ENCODE measurements around the gene ENAH.

Gene ENAH

DNA sequence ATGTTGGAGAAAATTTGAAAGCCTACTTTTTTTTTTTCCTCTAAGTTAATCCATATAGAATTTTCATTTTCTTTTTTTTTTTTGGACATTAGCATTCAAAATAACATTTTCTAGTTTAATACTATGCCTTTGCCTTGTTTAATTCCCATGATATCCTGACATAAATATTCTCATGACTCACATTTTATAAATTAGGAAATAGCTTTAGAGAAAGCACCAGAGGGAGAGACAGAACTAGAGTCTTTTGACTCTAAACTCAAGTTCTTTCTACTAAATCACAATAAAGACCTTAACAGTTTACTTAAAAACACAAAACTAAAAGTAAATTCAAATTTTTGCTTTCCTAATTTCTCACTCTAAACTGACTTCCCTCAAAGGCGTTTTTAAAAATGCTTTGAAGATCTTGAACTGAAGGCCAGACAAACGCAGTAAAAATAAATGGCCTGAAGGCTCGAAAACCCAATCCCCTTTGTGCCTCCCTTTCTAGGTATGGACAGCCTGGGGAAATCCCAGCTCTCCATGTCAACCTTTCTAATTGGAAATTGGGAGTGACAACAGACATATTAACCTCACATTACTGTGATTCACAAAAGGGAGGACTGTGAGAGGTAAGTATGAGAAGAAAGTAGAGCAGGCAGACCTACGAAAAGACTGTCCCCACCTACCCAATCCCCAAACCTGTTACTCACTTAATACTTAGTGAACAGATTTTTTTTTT is 104.6 kb downstream of the ENAH start:
- no peak overlapping the region for H2AFZ ChIP-seq (ENCODE audit: low read depth, low read length)
- H3K4me3 ChIP-seq (ENCODE audit: low read length): no peak overlapping the region
- no peaks in the 10 kb centered on the region for H3K9me3 ChIP-seq (ENCODE audit: low read length)
- peaks cover 17% of the 10 kb centered on the region for H3K4me1 ChIP-seq (ENCODE audit: insufficient read depth, low read length)
- H3K27me3 ChIP-seq (ENCODE audit: insufficient read depth, low read length): no peaks in the 10 kb centered on the region
- H3K36me3 ChIP-seq (ENCODE audit: insufficient read depth, low read length): peaks cover 21% of the 10 kb centered on the region

GRCh38 chr1:225545649-225546048 is 107.3 kb downstream of the ENAH start:
- H3K36me3 ChIP-seq (ENCODE audit: insufficient read depth, low read length): peaks cover 15% of the 10 kb centered on the region

DNA sequence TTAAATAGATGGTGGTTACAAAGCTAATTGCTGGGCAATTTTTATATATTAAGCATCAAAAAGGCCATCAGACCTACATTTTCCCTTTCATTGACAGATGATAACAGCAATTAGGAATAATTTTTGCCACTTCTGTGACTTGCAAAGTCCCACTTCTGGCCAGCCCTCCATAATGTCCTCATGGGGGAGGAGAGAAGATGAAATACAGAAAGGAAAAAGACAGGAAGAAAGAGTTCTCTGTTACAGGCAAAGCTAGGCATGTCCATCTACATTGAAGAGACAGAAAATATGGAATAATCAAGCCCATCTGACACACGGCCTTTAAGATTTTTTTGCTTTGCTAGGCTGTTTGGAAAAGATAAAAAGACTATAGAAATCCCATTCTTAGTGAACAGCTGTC is 108.0 kb downstream of the ENAH start:
- H3K9me3 ChIP-seq (ENCODE audit: low read length): no peaks in the 10 kb centered on the region
- no peak overlapping the region for H2AFZ ChIP-seq (ENCODE audit: low read depth, low read length)
- H3K4me1 ChIP-seq (ENCODE audit: insufficient read depth, low read length): peaks cover 22% of the 10 kb centered on the region
- H3K27me3 ChIP-seq (ENCODE audit: insufficient read depth, low read length): no peaks in the 10 kb centered on the region
- H3K4me3 ChIP-seq (ENCODE audit: low read length): no peak overlapping the region
- peaks cover 13% of the 10 kb centered on the region for H3K36me3 ChIP-seq (ENCODE audit: insufficient read depth, low read length)

More at GRCh38 chr1:225545649-225546048, 107.3 kb downstream of the ENAH start:
- H2AFZ ChIP-seq (ENCODE audit: low read depth, low read length): no peak overlapping the region
- peaks cover 22% of the 10 kb centered on the region for H3K4me1 ChIP-seq (ENCODE audit: insufficient read depth, low read length)
- H3K9me3 ChIP-seq (ENCODE audit: low read length): no peaks in the 10 kb centered on the region
- H3K4me3 ChIP-seq (ENCODE audit: low read length): no peak overlapping the region
- H3K27me3 ChIP-seq (ENCODE audit: insufficient read depth, low read length): no peaks in the 10 kb centered on the region

GRCh38 chr1:225544263-225544662 is 108.7 kb downstream of the ENAH start:
- Histone ChIP-seq H3K36me3 (ENCODE audit: insufficient read depth, low read length) (peaks cover 9% of the 10 kb centered on the region), H3K4me1 (ENCODE audit: insufficient read depth, low read length) (peaks cover 22% of the 10 kb centered on the region), H2AFZ (ENCODE audit: low read depth, low read length) (no peak overlapping the region), H3K27me3 (ENCODE audit: insufficient read depth, low read length) (no peaks in the 10 kb centered on the region), H3K9me3 (ENCODE audit: low read length) (no peaks in the 10 kb centered on the region), H3K4me3 (ENCODE audit: low read length) (no peak overlapping the region)

DNA sequence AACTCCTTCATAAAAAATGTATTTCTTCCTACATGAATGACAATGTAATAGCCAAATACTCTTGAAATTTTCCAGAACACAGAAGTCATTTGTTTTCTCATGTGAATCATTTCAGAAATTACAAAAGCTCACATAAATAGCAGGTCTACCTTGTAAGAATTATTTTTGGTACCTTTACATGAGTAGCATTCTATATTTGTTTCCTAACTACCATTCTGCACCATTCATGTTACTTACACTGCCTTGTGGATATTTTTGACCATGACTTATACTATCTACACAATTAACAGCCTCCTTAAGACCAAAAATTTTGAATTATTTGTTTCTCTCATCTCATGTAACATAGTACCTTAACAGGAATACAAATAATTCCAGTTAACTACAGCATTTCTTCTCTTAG is 109.6 kb downstream of the ENAH start:
- H3K27me3 ChIP-seq (ENCODE audit: insufficient read depth, low read length): no peaks in the 10 kb centered on the region
- no peaks in the 10 kb centered on the region for H3K9me3 ChIP-seq (ENCODE audit: low read length)
- no peak overlapping the region for H3K4me3 ChIP-seq (ENCODE audit: low read length)
- H3K36me3 ChIP-seq (ENCODE audit: insufficient read depth, low read length): peaks cover 6% of the 10 kb centered on the region
- H2AFZ ChIP-seq (ENCODE audit: low read depth, low read length): no peak overlapping the region
- H3K4me1 ChIP-seq (ENCODE audit: insufficient read depth, low read length): peaks cover 22% of the 10 kb centered on the region

DNA sequence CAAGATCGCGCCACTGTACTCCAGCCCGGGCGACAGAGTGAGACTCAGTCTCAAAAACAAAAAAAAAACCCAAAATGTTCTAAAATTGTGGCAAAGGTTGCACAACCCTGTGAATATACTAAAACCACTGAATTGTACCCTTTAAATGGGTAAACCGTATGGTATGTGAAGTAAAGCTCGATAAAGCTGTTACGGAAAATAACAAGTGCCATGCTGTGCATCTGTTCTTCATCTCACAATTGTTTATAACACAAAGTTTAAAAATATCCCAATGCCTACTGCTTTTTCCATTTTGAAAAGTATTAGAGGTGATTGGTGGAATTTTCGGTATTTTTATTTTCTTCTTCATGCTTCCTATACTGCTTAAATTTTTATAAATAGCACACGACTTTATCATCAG is 111.5 kb downstream of the ENAH start:
- Histone ChIP-seq H3K4me1 (ENCODE audit: insufficient read depth, low read length) (peaks cover 22% of the 10 kb centered on the region), H3K27me3 (ENCODE audit: insufficient read depth, low read length) (no peaks in the 10 kb centered on the region), H3K9me3 (ENCODE audit: low read length) (no peaks in the 10 kb centered on the region), H2AFZ (ENCODE audit: low read depth, low read length) (no peak overlapping the region), H3K4me3 (ENCODE audit: low read length) (no peak overlapping the region), H3K36me3 (ENCODE audit: insufficient read depth, low read length) (no peaks in the 10 kb centered on the region)

- H3K9me3 ChIP-seq (ENCODE audit: low read length): no peaks in the 10 kb centered on the region
- no peak overlapping the region for H2AFZ ChIP-seq (ENCODE audit: low read depth, low read length)
- H3K36me3 ChIP-seq (ENCODE audit: insufficient read depth, low read length): no peaks in the 10 kb centered on the region
- no peaks in the 10 kb centered on the region for H3K27me3 ChIP-seq (ENCODE audit: insufficient read depth, low read length)
- peaks cover 15% of the 10 kb centered on the region for H3K4me1 ChIP-seq (ENCODE audit: insufficient read depth, low read length)
- H3K4me3 ChIP-seq (ENCODE audit: low read length): no peak overlapping the region
These were observed 113.3 kb downstream of the ENAH start for GRCh38 chr1:225539575-225539974.

DNA sequence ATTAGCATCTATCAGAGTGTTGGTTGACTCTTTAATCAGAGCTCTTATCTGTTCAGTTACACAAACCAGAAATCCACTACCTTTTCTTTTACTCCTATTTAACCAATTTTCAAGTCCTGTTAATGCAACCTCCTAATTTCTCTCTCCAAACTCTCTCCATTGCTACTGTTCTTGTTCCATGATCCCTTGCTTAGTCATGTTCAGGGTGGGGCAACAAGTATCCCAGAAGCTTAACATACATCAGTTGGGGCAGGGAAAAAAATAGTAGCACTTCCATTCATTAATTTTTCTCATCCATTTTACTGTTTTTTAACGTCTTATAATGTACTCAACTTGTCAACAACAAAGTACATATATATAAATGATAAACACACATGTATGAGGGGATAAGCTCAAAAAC is 113.9 kb downstream of the ENAH start:
- peaks cover 14% of the 10 kb centered on the region for H3K4me1 ChIP-seq (ENCODE audit: insufficient read depth, low read length)
- H3K9me3 ChIP-seq (ENCODE audit: low read length): no peaks in the 10 kb centered on the region
- H3K4me3 ChIP-seq (ENCODE audit: low read length): no peak overlapping the region
- no peaks in the 10 kb centered on the region for H3K36me3 ChIP-seq (ENCODE audit: insufficient read depth, low read length)
- H3K27me3 ChIP-seq (ENCODE audit: insufficient read depth, low read length): no peaks in the 10 kb centered on the region
- H2AFZ ChIP-seq (ENCODE audit: low read depth, low read length): no peak overlapping the region

- H3K4me3 ChIP-seq (ENCODE audit: low read length): no peak overlapping the region
- H3K9me3 ChIP-seq (ENCODE audit: low read length): no peaks in the 10 kb centered on the region
- peaks cover 27% of the 10 kb centered on the region for H3K4me1 ChIP-seq (ENCODE audit: insufficient read depth, low read length)
- H2AFZ ChIP-seq (ENCODE audit: low read depth, low read length): no peak overlapping the region
- no peaks in the 10 kb centered on the region for H3K36me3 ChIP-seq (ENCODE audit: insufficient read depth, low read length)
- no peaks in the 10 kb centered on the region for H3K27me3 ChIP-seq (ENCODE audit: insufficient read depth, low read length)
These were observed 115.2 kb downstream of the ENAH start for GRCh38 chr1:225537554-225538251.

- Histone ChIP-seq H3K27me3 (ENCODE audit: insufficient read depth, low read length) (no peaks in the 10 kb centered on the region), H3K36me3 (ENCODE audit: insufficient read depth, low read length) (no peaks in the 10 kb centered on the region), H3K9me3 (ENCODE audit: low read length) (no peaks in the 10 kb centered on the region), H2AFZ (ENCODE audit: low read depth, low read length) (no peak overlapping the region), H3K4me1 (ENCODE audit: insufficient read depth, low read length) (peaks cover 26% of the 10 kb centered on the region), H3K4me3 (ENCODE audit: low read length) (no peak overlapping the region)
These were observed 117.6 kb downstream of the ENAH start for GRCh38 chr1:225535280-225535679.

DNA sequence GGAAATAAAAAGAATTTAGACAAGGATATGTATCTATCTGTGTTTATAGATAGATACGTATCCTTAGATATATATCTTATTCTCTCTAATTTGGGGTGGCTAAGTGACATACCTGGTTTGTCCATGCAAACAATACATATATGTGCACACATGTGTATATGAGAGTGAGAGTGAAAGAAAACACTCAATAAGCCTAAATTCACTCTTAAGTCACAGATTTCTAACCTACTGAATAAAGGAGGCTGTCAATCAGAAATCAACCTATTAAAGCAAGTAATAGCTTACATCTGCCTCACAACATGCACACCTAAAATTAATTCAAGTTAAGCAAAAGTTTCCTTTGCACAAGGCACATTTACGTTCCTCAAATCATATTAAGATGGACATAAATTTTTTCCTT is 118.2 kb downstream of the ENAH start:
- Histone ChIP-seq H2AFZ (ENCODE audit: low read depth, low read length) (no peak overlapping the region), H3K9me3 (ENCODE audit: low read length) (no peaks in the 10 kb centered on the region), H3K36me3 (ENCODE audit: insufficient read depth, low read length) (peaks cover 3% of the 10 kb centered on the region), H3K4me3 (ENCODE audit: low read length) (no peak overlapping the region), H3K4me1 (ENCODE audit: insufficient read depth, low read length) (peaks cover 26% of the 10 kb centered on the region), H3K27me3 (ENCODE audit: insufficient read depth, low read length) (no peaks in the 10 kb centered on the region)

DNA sequence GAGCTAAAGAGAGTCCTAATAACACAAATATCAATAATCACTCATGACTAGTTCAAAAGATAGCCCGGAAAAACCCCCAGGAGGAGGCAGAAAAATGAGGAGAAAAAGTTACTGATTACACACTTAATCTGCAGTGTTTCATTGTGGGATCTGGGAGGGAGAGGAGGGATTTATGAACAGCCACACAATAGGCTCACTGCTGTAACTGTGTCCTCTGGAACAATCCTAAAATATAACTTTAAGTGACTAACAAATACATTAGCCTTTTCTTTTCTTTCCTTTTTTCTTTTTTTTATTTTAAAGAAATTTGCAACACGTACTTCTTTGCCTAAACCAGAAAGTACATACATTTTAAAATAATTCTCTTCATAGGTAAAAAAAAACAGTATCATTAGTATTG is 118.8 kb downstream of the ENAH start:
- Histone ChIP-seq H3K27me3 (ENCODE audit: insufficient read depth, low read length) (no peaks in the 10 kb centered on the region), H3K4me3 (ENCODE audit: low read length) (no peak overlapping the region)

DNA sequence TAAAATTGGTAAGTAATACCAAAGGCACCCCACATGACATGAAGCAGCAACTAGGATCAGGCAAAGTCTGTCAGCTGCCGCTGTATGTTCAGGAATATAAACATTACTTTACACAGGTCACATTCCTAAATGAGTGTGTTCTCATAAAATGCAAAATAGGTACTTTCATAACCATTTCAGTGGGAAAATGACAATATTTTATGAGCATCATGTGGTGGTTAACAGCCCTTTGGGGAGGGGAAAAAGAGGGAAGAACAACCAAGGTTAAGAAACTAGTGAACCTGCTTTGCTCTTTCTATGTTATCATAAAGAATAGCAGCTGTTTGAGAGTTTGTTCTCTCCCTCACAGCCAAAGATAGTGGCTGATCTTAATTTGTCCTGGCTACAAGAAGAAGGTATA is 119.7 kb downstream of the ENAH start:
- peaks cover 18% of the 10 kb centered on the region for H3K36me3 ChIP-seq (ENCODE audit: insufficient read depth, low read length)
- no peak overlapping the region for H2AFZ ChIP-seq (ENCODE audit: low read depth, low read length)
- no peaks in the 10 kb centered on the region for H3K27me3 ChIP-seq (ENCODE audit: insufficient read depth, low read length)
- no peaks in the 10 kb centered on the region for H3K9me3 ChIP-seq (ENCODE audit: low read length)
- peaks cover 26% of the 10 kb centered on the region for H3K4me1 ChIP-seq (ENCODE audit: insufficient read depth, low read length)
- H3K4me3 ChIP-seq (ENCODE audit: low read length): no peak overlapping the region

More for the DNA sequence above, 118.8 kb downstream of the ENAH start:
- Histone ChIP-seq H3K9me3 (ENCODE audit: low read length) (no peaks in the 10 kb centered on the region), H2AFZ (ENCODE audit: low read depth, low read length) (no peak overlapping the region), H3K36me3 (ENCODE audit: insufficient read depth, low read length) (peaks cover 9% of the 10 kb centered on the region), H3K4me1 (ENCODE audit: insufficient read depth, low read length) (peaks cover 26% of the 10 kb centered on the region)
